Measurements from ENCODE around the gene RASSF1.
"Not testable (repeated sequence)": the region's sequence is repeated elsewhere in the genome, so short reads cannot be mapped to it uniquely, and the experiment has no call there.

RASSF1 gene

GRCh38 chr3:50284121-50284520 lies 56.5 kb downstream of the RASSF1 start:
- not testable (repeated sequence) for DNase-seq (ENCODE audit: low read depth)
